Dedifferentiated amniotic fluid mesenchymal stem cell (primary cell): ENCODE measurements around the gene MYO16.

ENCODE experiments used
- DNase-seq: peaks from one replicate; pipeline ENCODE4 v3.0.0-alpha.2; 2016; ENCODE audit errors: extremely low spot score

MYO16 gene

GRCh38 chr13:108663710-108664109, 34.3 kb downstream of the MYO16 start:
- DNase-seq, result no peak

- DNase-seq, result no peak
Measured at GRCh38 chr13:108667205-108667604, 37.8 kb downstream of the MYO16 start.

DNA sequence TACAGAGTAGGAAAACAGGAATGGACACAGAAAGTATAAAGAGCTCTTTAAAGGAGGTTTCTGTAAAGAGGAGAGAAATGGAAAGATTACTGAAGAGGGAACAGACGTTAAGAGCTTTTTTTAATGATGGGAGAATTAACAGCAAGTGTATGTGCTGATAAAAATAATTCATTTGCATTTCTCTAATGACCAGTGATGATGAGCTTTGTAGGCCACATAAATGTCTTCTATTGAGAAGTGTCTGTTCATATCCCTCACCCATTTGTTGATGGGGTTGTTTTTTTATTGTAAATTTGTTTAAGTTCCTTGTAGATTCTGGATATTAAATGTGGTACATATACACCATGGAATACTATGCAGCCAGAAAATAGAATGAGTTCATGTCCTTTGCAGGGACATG, 40.0 kb downstream of the MYO16 start:
- DNase-seq, result no peak

DNA sequence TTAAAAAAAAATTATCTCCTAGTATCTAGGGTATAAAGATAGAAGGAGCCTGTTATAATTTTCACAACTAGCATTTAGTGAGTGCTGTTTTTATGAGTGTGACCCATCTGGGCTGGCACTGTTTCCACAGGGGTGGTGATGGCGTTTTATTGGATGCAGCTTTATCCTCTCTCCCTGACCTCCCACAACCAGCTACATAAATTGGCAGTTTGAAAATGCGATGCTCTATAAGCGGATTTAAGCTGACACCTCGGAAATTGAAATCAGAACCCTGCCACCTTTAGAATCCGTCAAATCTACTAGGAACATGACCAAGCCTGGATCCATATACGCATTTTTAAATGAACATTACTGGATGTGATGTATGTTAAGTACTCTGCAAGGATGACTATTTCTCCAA, 44.9 kb downstream of the MYO16 start:
- DNase-seq, result no peak

- no peak for DNase-seq
Measured at GRCh38 chr13:108674771-108675170, 45.4 kb downstream of the MYO16 start.

GRCh38 chr13:108676620-108677019, 47.2 kb downstream of the MYO16 start:
- no peak for DNase-seq

- DNase-seq, result no peak
Measured at GRCh38 chr13:108677806-108678205, 48.4 kb downstream of the MYO16 start.

DNA sequence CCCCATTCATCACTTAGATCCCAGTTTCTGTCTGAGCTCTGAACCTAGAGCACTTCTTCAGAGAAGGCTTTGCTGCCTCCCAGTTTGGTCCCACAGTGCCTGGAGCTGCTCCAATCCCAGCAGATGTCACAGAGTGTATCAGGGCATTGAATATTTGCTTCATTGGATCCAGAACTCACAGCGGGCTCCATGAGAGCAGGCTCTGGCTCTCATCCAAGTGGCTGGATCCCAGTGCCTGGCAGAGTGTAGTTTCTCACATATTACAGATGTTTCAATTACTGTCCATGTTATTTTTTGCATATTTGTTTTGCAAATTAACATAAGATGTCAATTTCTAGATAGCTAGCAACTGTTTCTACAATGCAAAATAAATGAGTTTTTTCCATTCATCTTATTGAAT, 50.6 kb downstream of the MYO16 start:
- no peak for DNase-seq

GRCh38 chr13:108681986-108682575, 52.7 kb downstream of the MYO16 start:
- DNase-seq, result no peak

GRCh38 chr13:108682714-108683113, 53.3 kb downstream of the MYO16 start:
- DNase-seq, result no peak

DNA sequence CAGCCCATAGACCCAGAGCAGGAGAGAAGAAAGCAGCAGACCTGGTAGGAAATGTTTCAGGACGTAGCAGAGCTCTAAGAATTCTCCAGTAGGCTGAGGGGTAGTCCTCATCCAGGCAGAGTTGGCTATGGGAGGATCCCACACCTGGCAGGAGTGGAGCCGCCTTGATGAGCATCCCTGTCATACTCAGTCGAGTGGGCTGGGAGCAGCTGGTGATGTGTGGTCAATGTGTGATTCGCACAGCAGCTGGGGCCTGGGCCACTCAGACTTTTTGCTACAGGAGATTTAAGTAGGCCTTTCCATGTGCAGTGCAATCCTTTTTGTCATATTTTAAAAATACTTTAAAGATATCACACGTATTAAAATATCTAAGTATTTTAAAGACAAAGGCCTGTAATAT, 56.6 kb downstream of the MYO16 start:
- no peak for DNase-seq

- DNase-seq, result no peak
Measured at GRCh38 chr13:108690726-108691125, 61.3 kb downstream of the MYO16 start.

DNA sequence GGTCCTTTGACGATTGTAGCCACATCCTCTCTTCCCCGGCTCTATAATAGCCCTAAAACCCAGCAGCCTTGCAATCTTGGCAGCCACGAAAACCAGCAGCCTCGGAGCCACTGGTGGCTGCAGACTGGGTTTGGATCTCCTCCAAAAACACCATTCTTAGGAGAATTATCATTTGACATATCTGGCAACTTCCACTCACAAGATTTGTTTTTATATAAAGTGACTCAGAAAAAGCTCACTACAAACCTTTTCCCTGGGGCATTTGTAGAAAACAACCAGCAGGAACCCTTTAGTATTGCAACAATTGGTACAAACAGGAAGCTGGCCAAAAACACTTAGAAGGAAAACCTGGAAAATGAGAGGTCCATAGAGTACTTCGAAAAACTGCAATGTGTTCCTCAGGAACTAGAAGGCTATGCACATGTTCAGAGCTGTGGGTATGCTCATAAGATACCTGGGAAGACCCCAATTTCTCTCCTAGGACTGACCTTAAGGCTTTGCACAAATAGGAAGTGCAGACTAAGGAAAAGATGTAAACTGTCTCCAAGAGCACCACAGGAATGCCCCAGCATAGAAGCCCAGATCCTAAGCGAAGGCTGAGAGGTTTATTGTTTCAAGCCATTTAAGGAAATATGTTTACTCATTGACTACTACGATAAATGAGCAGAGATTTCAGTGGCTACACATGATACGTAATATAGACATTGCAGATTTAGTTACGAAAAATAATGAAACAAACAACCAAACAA, 71.2 kb downstream of the MYO16 start:
- no peak for DNase-seq

- no peak for DNase-seq
Measured at GRCh38 chr13:108702171-108702570, 72.8 kb downstream of the MYO16 start.

DNA sequence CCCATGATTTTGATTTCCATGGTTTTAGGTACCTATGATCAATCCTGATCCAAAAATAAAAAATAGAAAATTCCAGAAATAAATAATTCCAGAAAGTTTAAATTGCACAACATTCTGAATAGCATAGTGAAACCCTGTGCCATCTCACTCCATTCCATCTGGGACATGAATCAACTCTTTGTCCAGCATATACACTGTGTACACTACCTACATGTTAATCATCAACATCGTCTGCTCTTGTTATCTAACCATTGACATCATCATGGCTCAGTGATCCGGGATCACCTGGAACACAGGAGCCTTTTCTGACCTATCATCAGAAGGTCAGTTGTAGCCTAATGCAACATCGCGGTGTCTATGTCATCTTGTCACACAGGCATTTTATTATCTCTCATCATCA, 75.6 kb downstream of the MYO16 start:
- no peak for DNase-seq

DNA sequence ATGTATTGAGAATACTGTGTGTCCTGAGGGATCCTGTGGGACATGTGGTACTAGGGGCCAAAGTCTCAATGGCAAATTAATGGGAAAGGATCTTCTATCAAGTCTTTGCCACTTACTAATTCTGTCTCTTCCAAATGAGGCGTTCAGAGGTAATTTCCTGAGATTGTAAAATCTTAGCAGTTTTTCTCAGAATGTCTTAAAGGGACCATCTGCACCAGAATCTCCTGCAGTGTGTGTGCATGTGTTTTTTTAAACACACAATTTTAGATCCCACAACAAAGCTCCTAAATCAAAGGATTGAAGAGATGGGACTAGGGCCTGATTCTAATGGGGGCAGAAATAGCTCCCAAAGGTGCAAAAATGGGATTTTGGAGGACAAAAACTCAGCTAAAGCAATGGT, 78.2 kb downstream of the MYO16 start:
- DNase-seq, result no peak

- no peak for DNase-seq
Measured at GRCh38 chr13:108708921-108709320, 79.5 kb downstream of the MYO16 start.

DNA sequence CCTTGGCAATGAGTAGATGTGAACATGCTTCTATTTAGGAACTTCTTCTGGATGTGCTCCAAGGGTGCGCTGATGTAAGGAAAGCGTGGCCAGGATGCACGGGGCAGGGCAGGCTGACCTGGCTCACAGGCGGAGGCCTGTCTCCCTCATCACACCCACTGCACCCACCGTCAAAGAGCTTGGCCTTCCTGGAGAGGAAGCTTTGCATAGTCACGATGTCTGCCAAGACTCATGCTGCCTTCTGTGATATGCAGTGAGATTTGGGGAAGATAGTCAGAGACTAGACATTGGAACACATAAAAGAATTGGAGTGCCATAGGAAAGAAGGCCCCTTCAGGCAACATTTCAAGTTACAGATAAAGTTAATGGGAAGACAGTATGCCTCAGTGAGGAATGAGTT, 82.0 kb downstream of the MYO16 start:
- no peak for DNase-seq

DNA sequence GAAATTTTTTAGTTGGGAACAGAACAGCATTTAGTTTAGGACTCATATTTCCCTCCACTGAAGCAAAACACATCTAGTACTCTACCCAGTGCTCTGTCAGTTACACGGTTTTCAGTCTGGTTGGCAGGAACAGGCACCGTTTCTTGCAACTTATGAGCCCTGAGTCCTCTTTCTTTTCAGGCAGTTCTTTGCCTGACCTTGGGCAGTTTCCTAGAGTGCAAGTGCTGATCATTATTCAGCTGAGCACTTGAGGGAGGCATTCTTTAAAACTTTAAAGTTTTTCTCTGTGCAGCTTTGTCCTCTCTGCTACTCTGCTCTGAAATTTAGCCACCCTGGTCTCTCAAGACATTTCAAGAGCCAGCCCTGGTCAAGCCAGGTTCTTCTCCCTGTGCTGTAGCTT, 96.1 kb downstream of the MYO16 start:
- DNase-seq, result no peak

DNA sequence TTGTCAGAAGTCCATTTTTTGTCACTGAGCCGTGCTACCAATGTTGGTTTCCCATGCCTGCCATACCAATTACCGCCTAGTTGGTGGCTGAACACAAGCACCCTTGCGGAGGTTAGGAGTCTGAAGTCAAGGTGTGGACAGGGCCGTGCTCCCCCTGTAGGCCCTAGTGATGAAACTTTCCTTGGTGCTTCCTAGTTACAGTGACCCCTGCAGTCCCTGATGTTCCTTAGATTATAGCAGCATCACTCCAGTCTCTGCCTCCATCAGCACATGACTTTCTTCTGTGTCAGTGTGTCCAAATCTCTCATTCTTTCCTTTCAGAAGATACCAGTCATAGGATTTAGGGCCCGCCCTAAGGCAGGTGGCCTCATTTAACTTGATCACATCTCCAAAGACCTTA, 99.0 kb downstream of the MYO16 start:
- no peak for DNase-seq

- DNase-seq, result no peak
Measured at GRCh38 chr13:108733022-108733560, 103.7 kb downstream of the MYO16 start.

- no peak for DNase-seq
Measured at GRCh38 chr13:108734676-108735075, 105.3 kb downstream of the MYO16 start.

- no peak for DNase-seq
Measured at GRCh38 chr13:108741930-108742329, 112.5 kb downstream of the MYO16 start.
